ENCODE measurements around the gene ZNF417.
"Not testable (repeated sequence)": the region's sequence is repeated elsewhere in the genome, so short reads cannot be mapped to it uniquely, and the experiment has no call there.

ZNF417 gene

DNA sequence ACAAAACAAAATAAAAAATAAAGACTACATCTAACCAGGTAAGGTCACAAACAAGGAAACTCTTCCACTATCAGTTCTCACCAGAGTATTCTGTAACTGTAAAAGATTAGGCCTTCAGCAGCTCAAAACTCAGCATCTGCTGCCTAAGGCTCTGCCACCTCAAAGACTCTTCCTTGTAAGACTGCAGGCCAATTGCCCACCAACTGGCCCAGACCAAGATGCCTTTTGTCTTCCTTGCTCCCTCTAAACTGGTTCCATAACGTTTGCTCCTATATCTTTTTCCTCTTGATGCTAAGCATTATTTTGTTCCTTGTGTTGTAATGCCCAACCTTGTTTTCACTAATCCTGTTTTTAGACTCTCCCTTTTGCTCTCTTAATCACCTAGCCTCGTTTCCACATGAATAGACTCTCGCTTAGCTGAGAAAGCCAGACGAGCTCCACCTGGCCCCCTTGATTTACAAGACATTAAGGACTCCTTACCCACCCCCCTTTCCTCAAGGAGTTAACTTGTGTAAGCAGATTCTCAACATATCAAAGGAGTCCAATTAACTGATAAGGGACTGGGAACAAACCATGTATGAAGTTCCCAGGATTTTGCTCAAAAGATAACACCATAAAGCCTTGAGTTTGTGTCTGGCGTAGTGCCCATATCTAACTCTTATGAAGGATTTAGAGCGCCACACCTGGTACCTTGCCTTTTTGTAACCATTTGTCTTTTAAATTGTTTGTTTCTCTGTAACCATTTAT is 29.0 kb downstream of the ZNF417 start:
- no peak for DNase-seq

DNA sequence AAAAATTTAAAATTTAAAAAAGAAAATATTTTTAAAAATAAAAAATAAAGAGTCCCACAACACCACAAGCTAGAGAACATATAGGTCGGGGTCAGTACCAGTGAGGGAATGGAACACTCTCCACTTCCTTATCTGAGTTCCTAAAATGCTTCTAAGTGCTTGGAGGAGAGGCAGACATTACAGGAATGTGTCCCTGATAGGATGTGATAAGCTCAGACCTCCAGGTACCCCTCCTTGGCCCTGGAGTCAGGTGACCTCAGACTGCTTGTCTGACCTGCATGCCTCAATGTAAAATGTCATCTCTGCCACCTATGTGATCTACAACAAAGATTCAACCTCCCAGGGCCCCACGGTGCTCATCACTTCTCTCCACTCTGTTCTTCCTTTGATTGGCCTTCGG is 30.3 kb downstream of the ZNF417 start:
- no peak for DNase-seq

DNA sequence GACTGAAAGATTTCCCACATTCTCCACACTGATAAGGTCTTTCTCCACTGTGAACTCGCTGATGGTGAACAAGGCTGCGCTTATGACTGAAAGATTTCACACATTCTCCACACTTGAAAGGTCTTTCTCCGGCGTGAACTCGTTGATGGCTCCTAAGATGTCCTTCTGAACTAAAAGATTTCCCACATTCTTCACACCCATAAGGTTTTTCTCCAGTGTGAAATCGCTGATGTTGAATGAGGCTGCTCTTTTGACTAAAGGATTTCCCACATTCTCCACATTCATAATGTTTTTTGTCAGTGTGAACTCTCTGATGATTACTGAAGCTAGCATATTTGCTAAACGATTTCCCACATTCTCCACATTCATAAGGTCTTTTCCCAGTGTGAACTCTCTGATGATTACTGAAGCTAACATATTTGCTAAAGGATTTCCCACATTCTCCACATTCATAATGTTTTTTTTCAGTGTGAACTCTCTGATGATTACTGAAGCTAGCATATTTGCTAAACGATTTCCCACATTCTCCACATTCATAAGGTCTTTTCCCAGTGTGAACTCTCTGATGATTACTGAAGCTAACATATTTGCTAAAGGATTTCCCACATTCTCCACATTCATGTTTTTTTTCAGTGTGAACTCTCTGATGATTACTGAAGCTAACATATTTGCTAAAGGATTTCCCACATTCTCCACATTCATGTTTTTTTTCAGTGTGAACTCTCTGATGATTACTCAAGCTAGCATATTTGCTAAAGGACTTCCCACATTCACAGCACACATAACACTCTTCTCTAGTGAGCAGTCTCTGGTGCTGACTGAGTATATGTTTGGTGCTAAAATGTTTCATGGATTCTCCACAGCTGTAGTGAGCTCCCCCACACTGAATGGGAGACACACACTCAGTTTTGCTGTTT is 42.3 kb downstream of the ZNF417 start:
- DNase-seq: not testable (repeated sequence)

DNA sequence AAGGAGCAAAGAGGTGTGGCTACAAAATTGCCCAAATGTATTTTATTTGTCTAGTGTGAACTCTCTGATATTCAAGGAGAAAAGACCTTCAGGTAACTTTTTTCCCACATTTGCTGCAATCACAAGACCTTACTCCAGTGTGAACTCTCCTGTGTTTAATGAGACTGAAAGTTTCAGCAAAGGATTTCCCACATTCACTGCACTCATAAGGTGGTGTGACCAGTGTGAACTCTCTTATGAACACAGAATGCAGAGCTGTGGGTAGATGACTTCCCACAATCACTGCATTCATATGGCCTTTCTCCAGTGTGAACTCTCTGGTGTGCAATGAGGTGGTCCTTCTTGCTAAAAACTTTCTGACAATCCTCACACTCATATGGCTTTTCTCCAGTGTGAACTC is 43.9 kb downstream of the ZNF417 start:
- no peak for DNase-seq

DNA sequence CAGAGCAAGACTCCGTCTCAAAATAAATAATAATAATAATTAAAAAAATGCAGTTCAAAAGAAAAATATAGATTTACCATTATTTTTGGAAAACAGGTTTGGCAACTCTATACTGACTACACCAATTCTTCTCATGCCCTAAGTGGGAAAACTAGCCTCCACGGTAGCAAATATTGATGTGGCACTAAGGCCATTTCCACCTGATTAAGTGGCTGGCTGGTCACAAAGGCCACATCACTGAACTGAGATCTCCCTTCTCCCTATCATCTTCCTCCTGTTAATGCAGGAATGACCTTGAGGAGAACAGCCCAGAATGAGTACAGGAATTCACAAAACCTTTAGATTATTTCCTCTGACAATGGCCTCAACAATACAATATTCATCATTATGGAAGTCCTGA is 46.2 kb downstream of the ZNF417 start:
- DNase-seq: no peak

DNA sequence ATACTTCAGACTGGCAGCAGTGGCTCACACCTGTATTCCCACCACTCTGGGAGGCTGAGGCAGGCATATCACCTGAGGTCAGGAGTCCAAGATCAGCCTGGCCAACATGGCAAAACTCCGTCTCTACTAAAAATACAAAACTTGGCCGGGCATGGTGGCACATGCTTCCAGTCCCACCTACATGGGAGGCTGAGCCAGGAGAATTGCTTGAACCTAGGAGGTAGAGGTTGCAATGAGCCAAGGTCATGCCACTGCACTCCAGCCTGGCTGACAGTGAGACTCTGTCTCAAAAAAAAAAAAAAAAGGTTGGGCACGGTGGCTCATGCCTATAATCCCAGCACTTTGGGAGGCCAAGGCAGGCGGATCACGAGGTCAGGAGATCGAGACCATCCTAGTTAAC is 46.7 kb downstream of the ZNF417 start:
- DNase-seq: not testable (repeated sequence)

DNA sequence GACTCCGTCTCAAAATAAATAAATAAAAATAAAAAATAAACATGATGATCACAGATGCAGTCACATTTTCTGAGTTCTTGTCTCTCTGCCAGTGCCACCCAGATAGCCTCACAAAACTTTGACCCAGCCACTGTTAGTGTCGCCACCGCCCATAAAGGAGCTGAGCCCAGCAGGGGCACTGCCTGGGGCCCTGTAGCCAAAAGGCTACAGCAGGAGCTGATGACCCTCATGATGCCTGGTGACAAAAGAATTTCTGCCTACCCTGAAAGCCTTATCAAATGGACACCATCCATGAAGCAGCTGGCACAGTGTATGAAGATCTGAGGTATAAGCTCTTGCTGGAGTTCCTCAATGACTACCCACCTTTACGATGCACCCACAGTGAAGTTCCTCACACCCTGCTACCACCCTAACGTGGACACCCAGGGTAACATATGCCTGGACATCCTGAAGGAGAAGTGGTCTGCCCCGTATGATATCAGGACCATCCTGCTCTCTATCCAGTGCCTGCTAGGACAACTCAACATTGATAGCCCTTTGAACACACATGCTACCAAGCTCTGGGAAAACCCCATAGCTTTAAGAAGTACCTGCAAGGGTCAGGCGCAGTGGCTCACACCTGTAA is 48.4 kb downstream of the ZNF417 start:
- no peak for DNase-seq

Data from NCI-H526 treated with DMSO at 0.1 percent for 48 hours (cell line).